ENCODE data around the gene FCHO2.

Gene FCHO2

GRCh38 chr5:73028991-73029595 is 73.3 kb downstream of the FCHO2 start:
- no peak for DNase-seq (ENCODE audit: low spot score)

GRCh38 chr5:73030531-73030930 is 74.7 kb downstream of the FCHO2 start:
- no peak for DNase-seq (ENCODE audit: low spot score)

- peak; percentile 82 for DNase-seq (ENCODE audit: low spot score)
Measured at GRCh38 chr5:73030995-73031394, 75.2 kb downstream of the FCHO2 start.

GRCh38 chr5:73031839-73032238 is 76.0 kb downstream of the FCHO2 start:
- peak; percentile 32 for DNase-seq (ENCODE audit: low spot score)

- DNase-seq (ENCODE audit: low spot score) = no peak
Measured at GRCh38 chr5:73032635-73033034, 76.8 kb downstream of the FCHO2 start.

GRCh38 chr5:73037545-73037944 is 81.7 kb downstream of the FCHO2 start:
- no peak for DNase-seq (ENCODE audit: low spot score)

- no peak for DNase-seq (ENCODE audit: low spot score)
Measured at GRCh38 chr5:73039082-73039481, 83.2 kb downstream of the FCHO2 start.

GRCh38 chr5:73042993-73043392 is 87.2 kb downstream of the FCHO2 start:
- no peak for DNase-seq (ENCODE audit: low spot score)

- no peak for DNase-seq (ENCODE audit: low spot score)
Measured at GRCh38 chr5:73044546-73044945, 88.7 kb downstream of the FCHO2 start.

- DNase-seq (ENCODE audit: low spot score) = no peak
Measured at GRCh38 chr5:73045623-73046022, 89.8 kb downstream of the FCHO2 start.

- DNase-seq (ENCODE audit: low spot score) = no peak
Measured at GRCh38 chr5:73061593-73061992, 105.8 kb downstream of the FCHO2 start.

- peak; percentile 54 for DNase-seq (ENCODE audit: low spot score)
Measured at GRCh38 chr5:73066466-73066865, 110.6 kb downstream of the FCHO2 start.

GRCh38 chr5:73067213-73067612 is 111.4 kb downstream of the FCHO2 start:
- DNase-seq (ENCODE audit: low spot score) = no peak

GRCh38 chr5:73081093-73081492 is 125.3 kb downstream of the FCHO2 start:
- DNase-seq (ENCODE audit: low spot score) = no peak

GRCh38 chr5:73088026-73088425 is 132.2 kb downstream of the FCHO2 start:
- DNase-seq (ENCODE audit: low spot score) = peak; percentile 21

- no peak for DNase-seq (ENCODE audit: low spot score)
Measured at GRCh38 chr5:73093943-73094342, 138.1 kb downstream of the FCHO2 start.

GRCh38 chr5:73094415-73094814 is 138.6 kb downstream of the FCHO2 start:
- no peak for DNase-seq (ENCODE audit: low spot score)

- no peak for DNase-seq (ENCODE audit: low spot score)
Measured at GRCh38 chr5:73095564-73096238, 139.9 kb downstream of the FCHO2 start.

- DNase-seq (ENCODE audit: low spot score) = no peak
Measured at GRCh38 chr5:73096239-73096575, 140.4 kb downstream of the FCHO2 start.

- no peak for DNase-seq (ENCODE audit: low spot score)
Measured at GRCh38 chr5:73097740-73098139, 141.9 kb downstream of the FCHO2 start.

- no peak for DNase-seq (ENCODE audit: low spot score)
Measured at GRCh38 chr5:73100109-73100508, 144.3 kb downstream of the FCHO2 start.

GRCh38 chr5:73103870-73104299 is 148.0 kb downstream of the FCHO2 start:
- no peak for DNase-seq (ENCODE audit: low spot score)

GRCh38 chr5:73104326-73104725 is 148.5 kb downstream of the FCHO2 start:
- no peak for DNase-seq (ENCODE audit: low spot score)

GRCh38 chr5:73106335-73106734 is 150.5 kb downstream of the FCHO2 start:
- no peak for DNase-seq (ENCODE audit: low spot score)
